SK-N-SH treated with all-trans-retinoic acid at 6 μM for 48 hours (cell line): Measurements from ENCODE around the gene ATP6V1G1.

Experiments used
- ARNTL ChIP-seq: fragments of 450-650 bp; formaldehyde crosslinking; IDR thresholded peaks from 2 replicates; pipeline ENCODE4 v1.5.0; 2020; ENCODE audit warnings: low read depth, mild to moderate bottlenecking, moderate library complexity, borderline replicate concordance
- OSR1 ChIP-seq: fragments of 250-450 bp; sonication (Bioruptor Pico); IDR thresholded peaks from 2 replicates; pipeline ENCODE4 v1.8.0; 2022; ENCODE audit warnings: moderate library complexity, mild to moderate bottlenecking, inconsistent platforms
- RARB ChIP-seq: fragments of 250-450 bp; sonication (Bioruptor Pico); IDR thresholded peaks from 2 replicates; pipeline ENCODE4 v1.8.0; 2021; ENCODE audit warnings: mild to moderate bottlenecking, moderate library complexity
- SNAI2 ChIP-seq: fragments of 250-450 bp; sonication (Bioruptor Pico); IDR thresholded peaks from 2 replicates; pipeline ENCODE4 v1.5.0; 2020; ENCODE audit warnings: mild to moderate bottlenecking, moderate library complexity
- ZFP3 ChIP-seq: fragments of 250-450 bp; sonication (Bioruptor Pico); IDR thresholded peaks from 2 replicates; pipeline ENCODE4 v1.5.0; 2020; ENCODE audit warnings: mild to moderate bottlenecking, moderate library complexity
- ZFP30 ChIP-seq: fragments of 450-650 bp; formaldehyde crosslinking; IDR thresholded peaks from 2 replicates; pipeline ENCODE4 v1.5.0; 2022; ENCODE audit warnings: mild to moderate bottlenecking, moderate library complexity
- TF ChIP-seq, protein P1 (sequence below): fragments of 250-450 bp; sonication (Bioruptor Pico); IDR thresholded peaks from 2 replicates; pipeline ENCODE4 v1.5.1; 2020; ENCODE audit warnings: low read depth, mild to moderate bottlenecking, moderate library complexity
- TF ChIP-seq, protein P2 (sequence below): fragments of 250-450 bp; sonication (Bioruptor Pico); IDR thresholded peaks from 2 replicates; pipeline ENCODE4 v1.5.1; 2021; ENCODE audit warnings: mild to moderate bottlenecking, moderate library complexity
- TF ChIP-seq, protein P3 (sequence below): fragments of 250-450 bp; sonication (Bioruptor Pico); IDR thresholded peaks from 2 replicates; pipeline ENCODE4 v1.8.0; 2020; ENCODE audit warnings: mild to moderate bottlenecking, moderate library complexity, borderline replicate concordance
- TF ChIP-seq, protein P4 (sequence below): fragments of 250-450 bp; sonication (Bioruptor Pico); IDR thresholded peaks from 2 replicates; pipeline ENCODE4 v1.5.0; 2020; ENCODE audit warnings: mild to moderate bottlenecking, moderate library complexity

DNA sequence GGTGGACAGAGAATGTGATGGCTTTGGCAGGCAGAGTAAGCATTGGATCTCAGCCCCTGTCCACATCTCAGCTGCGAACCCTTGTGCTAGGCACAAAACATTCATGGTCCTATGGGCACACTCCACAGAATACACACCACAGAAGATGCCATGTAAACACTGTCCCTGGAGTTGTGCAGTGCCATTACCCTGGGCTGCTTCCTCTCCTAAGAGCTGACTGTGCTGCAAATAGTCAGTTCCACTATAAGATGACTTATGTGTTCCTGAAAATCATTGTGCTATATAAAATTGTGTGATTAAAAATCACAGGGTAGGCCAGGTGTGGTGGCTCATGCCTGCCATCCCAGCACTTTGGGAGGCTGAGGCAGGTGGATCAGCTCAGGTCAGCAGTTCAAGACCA, 31.9 kb upstream of the ATP6V1G1 start:
- TF ChIP-seq SNAI2 (CRISPR knock-in tag) (no peak), RARB (CRISPR knock-in tag) (no peak), ARNTL (CRISPR knock-in tag) (no peak), OSR1 (CRISPR knock-in tag) (no peak), ZFP30 (CRISPR knock-in tag) (no peak), ZFP3 (CRISPR knock-in tag) (no peak)
- TF ChIP-seq, protein P1, sequence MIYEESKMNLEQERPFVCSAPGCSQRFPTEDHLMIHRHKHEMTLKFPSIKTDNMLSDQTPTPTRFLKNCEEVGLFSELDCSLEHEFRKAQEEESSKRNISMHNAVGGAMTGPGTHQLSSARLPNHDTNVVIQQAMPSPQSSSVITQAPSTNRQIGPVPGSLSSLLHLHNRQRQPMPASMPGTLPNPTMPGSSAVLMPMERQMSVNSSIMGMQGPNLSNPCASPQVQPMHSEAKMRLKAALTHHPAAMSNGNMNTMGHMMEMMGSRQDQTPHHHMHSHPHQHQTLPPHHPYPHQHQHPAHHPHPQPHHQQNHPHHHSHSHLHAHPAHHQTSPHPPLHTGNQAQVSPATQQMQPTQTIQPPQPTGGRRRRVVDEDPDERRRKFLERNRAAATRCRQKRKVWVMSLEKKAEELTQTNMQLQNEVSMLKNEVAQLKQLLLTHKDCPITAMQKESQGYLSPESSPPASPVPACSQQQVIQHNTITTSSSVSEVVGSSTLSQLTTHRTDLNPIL (CRISPR knock-in tag), result no peak
- TF ChIP-seq, protein P2, sequence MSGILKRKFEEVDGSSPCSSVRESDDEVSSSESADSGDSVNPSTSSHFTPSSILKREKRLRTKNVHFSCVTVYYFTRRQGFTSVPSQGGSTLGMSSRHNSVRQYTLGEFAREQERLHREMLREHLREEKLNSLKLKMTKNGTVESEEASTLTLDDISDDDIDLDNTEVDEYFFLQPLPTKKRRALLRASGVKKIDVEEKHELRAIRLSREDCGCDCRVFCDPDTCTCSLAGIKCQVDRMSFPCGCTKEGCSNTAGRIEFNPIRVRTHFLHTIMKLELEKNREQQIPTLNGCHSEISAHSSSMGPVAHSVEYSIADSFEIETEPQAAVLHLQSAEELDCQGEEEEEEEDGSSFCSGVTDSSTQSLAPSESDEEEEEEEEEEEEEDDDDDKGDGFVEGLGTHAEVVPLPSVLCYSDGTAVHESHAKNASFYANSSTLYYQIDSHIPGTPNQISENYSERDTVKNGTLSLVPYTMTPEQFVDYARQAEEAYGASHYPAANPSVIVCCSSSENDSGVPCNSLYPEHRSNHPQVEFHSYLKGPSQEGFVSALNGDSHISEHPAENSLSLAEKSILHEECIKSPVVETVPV, result no peak
- TF ChIP-seq, protein P3, sequence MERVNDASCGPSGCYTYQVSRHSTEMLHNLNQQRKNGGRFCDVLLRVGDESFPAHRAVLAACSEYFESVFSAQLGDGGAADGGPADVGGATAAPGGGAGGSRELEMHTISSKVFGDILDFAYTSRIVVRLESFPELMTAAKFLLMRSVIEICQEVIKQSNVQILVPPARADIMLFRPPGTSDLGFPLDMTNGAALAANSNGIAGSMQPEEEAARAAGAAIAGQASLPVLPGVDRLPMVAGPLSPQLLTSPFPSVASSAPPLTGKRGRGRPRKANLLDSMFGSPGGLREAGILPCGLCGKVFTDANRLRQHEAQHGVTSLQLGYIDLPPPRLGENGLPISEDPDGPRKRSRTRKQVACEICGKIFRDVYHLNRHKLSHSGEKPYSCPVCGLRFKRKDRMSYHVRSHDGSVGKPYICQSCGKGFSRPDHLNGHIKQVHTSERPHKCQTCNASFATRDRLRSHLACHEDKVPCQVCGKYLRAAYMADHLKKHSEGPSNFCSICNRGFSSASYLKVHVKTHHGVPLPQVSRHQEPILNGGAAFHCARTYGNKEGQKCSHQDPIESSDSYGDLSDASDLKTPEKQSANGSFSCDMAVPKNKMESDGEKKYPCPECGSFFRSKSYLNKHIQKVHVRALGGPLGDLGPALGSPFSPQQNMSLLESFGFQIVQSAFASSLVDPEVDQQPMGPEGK, result no peak
- TF ChIP-seq, protein P4, sequence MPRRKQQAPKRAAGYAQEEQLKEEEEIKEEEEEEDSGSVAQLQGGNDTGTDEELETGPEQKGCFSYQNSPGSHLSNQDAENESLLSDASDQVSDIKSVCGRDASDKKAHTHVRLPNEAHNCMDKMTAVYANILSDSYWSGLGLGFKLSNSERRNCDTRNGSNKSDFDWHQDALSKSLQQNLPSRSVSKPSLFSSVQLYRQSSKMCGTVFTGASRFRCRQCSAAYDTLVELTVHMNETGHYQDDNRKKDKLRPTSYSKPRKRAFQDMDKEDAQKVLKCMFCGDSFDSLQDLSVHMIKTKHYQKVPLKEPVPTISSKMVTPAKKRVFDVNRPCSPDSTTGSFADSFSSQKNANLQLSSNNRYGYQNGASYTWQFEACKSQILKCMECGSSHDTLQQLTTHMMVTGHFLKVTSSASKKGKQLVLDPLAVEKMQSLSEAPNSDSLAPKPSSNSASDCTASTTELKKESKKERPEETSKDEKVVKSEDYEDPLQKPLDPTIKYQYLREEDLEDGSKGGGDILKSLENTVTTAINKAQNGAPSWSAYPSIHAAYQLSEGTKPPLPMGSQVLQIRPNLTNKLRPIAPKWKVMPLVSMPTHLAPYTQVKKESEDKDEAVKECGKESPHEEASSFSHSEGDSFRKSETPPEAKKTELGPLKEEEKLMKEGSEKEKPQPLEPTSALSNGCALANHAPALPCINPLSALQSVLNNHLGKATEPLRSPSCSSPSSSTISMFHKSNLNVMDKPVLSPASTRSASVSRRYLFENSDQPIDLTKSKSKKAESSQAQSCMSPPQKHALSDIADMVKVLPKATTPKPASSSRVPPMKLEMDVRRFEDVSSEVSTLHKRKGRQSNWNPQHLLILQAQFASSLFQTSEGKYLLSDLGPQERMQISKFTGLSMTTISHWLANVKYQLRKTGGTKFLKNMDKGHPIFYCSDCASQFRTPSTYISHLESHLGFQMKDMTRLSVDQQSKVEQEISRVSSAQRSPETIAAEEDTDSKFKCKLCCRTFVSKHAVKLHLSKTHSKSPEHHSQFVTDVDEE (CRISPR knock-in tag), result no peak
